Measurements from ENCODE around the gene E2F2. TPM values are rescaled to one million over a fixed set of nuclear protein-coding genes. Genes with fewer than 3 reads are reported as not detected.

E2F2 gene
- total and polyA plus RNA-seq, 2 of the 13 experiments (the other 11 are each of a cell fraction or from before 2014, with no cell fraction given), result 0.65 to 6.6 TPM

DNA sequence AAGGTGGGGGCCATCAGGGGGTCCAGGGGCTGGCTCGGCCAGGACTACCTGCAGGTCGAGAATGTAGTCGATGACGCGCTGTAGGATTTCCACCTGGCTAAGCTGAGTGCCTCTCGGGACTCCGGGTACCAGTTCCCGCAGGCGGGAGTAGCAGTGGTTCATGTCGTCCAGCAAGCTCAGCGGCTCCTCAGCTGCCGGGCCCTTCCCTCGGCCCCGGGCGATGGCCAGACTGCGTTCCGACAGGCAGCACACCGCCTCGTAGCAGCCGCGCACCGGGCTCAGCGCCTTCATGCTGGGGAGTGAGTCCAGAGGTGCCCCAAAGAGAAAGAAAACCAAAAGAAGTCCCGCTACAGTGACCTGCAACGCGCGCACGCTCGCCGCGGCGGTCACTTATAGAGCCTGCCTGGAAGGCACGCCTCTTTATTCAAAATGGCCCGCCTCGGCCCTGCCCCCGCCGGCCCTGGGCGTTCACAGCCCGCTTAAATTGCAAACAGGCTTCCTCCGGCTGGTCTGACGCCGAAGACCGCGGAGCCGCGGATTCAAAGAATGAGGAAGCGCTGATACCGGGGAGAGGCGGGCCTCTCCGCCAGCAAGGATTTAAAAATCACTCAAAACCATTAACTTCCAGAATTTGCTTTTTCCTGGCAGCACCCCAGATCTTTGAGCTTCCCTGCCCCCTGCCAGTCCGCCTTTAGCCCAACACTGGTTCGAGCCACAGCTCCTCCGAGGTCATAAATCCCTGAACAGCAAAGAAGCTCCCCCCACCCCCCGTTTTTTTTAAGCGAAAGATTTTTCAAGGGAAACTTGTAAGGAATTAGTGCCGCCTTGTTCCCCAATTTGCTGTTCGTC, 28.3 kb upstream of the E2F2 start, which contains the start of gene ID3 (continued):
- no peak for TF ChIP-seq ZSCAN25 (CRISPR knock-in tag; IDR thresholded peaks at IDR 0.05)
- TF ChIP-seq ZNF749 (CRISPR knock-in tag; IDR thresholded peaks at IDR 0.05; ENCODE audit: borderline replicate concordance), result no peak
- TF ChIP-seq, protein P1, sequence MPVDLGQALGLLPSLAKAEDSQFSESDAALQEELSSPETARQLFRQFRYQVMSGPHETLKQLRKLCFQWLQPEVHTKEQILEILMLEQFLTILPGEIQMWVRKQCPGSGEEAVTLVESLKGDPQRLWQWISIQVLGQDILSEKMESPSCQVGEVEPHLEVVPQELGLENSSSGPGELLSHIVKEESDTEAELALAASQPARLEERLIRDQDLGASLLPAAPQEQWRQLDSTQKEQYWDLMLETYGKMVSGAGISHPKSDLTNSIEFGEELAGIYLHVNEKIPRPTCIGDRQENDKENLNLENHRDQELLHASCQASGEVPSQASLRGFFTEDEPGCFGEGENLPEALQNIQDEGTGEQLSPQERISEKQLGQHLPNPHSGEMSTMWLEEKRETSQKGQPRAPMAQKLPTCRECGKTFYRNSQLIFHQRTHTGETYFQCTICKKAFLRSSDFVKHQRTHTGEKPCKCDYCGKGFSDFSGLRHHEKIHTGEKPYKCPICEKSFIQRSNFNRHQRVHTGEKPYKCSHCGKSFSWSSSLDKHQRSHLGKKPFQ (CRISPR knock-in tag; IDR thresholded peaks at IDR 0.05; ENCODE audit: insufficient replicate concordance), result peak; percentile 63
- TF ChIP-seq, protein P2, sequence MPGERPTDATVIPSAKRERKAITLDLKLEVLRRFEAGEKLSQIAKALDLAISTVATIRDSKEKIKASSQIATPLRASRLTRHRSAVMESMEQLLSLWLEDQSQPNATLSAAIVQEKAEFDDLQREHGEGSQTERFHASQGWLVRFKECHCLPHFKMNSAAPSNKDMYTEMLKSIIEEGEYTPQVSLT (CRISPR knock-in tag; IDR thresholded peaks at IDR 0.05; ENCODE audit: borderline replicate concordance, low read depth), result no peak
- TF ChIP-seq ZNF724P (CRISPR knock-in tag; IDR thresholded peaks at IDR 0.05; ENCODE audit: borderline replicate concordance), result peak; percentile 83; the same call in 1 of the 2 replicates
- peak; percentile 41; the same call in 1 of the 2 replicates for TF ChIP-seq KDM5B (CRISPR knock-in tag; IDR thresholded peaks at IDR 0.05; ENCODE audit: borderline replicate concordance)
- TF ChIP-seq ZNF737 (CRISPR knock-in tag; IDR thresholded peaks at IDR 0.05; ENCODE audit: borderline replicate concordance), result no peak
- TF ChIP-seq RORA (CRISPR knock-in tag; IDR thresholded peaks at IDR 0.05), result no peak
- peak; percentile 56; the same call in 1 of the 2 replicates for TF ChIP-seq REPIN1 (CRISPR knock-in tag; IDR thresholded peaks at IDR 0.05; ENCODE audit: borderline replicate concordance, low read depth)
- no peak for TF ChIP-seq ZNF577 (CRISPR knock-in tag; IDR thresholded peaks at IDR 0.05; ENCODE audit: borderline replicate concordance, low read depth)
- no peak for TF ChIP-seq NRL (CRISPR knock-in tag; IDR thresholded peaks at IDR 0.05; ENCODE audit: borderline replicate concordance)
- 0 out of 2 replicates have a peak, but pooled peaks have one; percentile 27 for TF ChIP-seq ZFYVE20 (CRISPR knock-in tag; IDR thresholded peaks at IDR 0.05; ENCODE audit: borderline replicate concordance, low read depth)
- TF ChIP-seq ZNF556 (CRISPR knock-in tag; IDR thresholded peaks at IDR 0.05; ENCODE audit: borderline replicate concordance), result no peak
- no peak for TF ChIP-seq SRSF9 (IDR thresholded peaks at IDR 0.05; ENCODE audit: borderline replicate concordance, insufficient read depth, low read depth, low read length, poor library complexity, severe bottlenecking)
- TF ChIP-seq GTF2F1 (IDR thresholded peaks at IDR 0.05; ENCODE audit: low read length), result peak; percentile 89; the same call in 1 of the 2 replicates
- TF ChIP-seq, protein P3, sequence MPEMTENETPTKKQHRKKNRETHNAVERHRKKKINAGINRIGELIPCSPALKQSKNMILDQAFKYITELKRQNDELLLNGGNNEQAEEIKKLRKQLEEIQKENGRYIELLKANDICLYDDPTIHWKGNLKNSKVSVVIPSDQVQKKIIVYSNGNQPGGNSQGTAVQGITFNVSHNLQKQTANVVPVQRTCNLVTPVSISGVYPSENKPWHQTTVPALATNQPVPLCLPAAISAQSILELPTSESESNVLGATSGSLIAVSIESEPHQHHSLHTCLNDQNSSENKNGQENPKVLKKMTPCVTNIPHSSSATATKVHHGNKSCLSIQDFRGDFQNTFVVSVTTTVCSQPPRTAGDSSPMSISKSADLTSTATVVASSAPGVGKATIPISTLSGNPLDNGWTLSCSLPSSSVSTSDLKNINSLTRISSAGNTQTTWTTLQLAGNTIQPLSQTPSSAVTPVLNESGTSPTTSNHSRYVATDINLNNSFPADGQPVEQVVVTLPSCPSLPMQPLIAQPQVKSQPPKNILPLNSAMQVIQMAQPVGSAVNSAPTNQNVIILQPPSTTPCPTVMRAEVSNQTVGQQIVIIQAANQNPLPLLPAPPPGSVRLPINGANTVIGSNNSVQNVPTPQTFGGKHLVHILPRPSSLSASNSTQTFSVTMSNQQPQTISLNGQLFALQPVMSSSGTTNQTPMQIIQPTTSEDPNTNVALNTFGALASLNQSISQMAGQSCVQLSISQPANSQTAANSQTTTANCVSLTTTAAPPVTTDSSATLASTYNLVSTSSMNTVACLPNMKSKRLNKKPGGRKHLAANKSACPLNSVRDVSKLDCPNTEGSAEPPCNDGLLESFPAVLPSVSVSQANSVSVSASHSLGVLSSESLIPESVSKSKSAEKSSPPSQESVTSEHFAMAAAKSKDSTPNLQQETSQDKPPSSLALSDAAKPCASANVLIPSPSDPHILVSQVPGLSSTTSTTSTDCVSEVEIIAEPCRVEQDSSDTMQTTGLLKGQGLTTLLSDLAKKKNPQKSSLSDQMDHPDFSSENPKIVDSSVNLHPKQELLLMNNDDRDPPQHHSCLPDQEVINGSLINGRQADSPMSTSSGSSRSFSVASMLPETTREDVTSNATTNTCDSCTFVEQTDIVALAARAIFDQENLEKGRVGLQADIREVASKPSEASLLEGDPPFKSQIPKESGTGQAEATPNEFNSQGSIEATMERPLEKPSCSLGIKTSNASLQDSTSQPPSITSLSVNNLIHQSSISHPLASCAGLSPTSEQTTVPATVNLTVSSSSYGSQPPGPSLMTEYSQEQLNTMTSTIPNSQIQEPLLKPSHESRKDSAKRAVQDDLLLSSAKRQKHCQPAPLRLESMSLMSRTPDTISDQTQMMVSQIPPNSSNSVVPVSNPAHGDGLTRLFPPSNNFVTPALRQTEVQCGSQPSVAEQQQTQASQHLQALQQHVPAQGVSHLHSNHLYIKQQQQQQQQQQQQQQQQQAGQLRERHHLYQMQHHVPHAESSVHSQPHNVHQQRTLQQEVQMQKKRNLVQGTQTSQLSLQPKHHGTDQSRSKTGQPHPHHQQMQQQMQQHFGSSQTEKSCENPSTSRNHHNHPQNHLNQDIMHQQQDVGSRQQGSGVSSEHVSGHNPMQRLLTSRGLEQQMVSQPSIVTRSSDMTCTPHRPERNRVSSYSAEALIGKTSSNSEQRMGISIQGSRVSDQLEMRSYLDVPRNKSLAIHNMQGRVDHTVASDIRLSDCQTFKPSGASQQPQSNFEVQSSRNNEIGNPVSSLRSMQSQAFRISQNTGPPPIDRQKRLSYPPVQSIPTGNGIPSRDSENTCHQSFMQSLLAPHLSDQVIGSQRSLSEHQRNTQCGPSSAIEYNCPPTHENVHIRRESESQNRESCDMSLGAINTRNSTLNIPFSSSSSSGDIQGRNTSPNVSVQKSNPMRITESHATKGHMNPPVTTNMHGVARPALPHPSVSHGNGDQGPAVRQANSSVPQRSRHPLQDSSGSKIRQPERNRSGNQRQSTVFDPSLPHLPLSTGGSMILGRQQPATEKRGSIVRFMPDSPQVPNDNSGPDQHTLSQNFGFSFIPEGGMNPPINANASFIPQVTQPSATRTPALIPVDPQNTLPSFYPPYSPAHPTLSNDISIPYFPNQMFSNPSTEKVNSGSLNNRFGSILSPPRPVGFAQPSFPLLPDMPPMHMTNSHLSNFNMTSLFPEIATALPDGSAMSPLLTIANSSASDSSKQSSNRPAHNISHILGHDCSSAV (CRISPR knock-in tag; IDR thresholded peaks at IDR 0.05; ENCODE audit: borderline replicate concordance), result no peak
- peak; percentile 86 for TF ChIP-seq SNAI1 (CRISPR knock-in tag; IDR thresholded peaks at IDR 0.05; ENCODE audit: borderline replicate concordance)

Measured in HepG2 (cell line).